K562 (cell line): ENCODE data around the gene ACSF2. TPM values are rescaled to one million over a fixed set of nuclear protein-coding genes. Genes with fewer than 3 reads are reported as not detected.

Source experiments
- ATF1 ChIP-seq, 2 experiments: fragments of 450-650 bp in 1 of 2; IDR thresholded peaks; 2 replicates each; pipeline ENCODE4 v1.6.1; 2016; ENCODE audit warnings: missing compliant biosample characterization in 1 of 2, missing genetic modification characterization in 1 of 2
- CREB1 ChIP-seq, 2 experiments: sonication (generic) in 1 of 2; formaldehyde crosslinking in 1 of 2; IDR thresholded peaks; 2 replicates each; pipeline versions ENCODE4 v1.6.1 to v1.8.0; 2012 to 2022; ENCODE audit warnings: inconsistent platforms in 1 of 2, mild to moderate bottlenecking in 1 of 2, missing genetic modification reagents in 1 of 2, moderate library complexity in 1 of 2
- CTCF ChIP-seq, 3 experiments: IDR thresholded peaks in 2 of 3; conservative IDR thresholded peaks in 1 of 3; 2 replicates each; pipeline ENCODE4 v1.5.1; 2011 to 2012; ENCODE audit warnings: low read length in 3 of 3, mild to moderate bottlenecking in 3 of 3, control low read depth in 2 of 3, improper control_type of control experiment in 1 of 3, inconsistent platforms in 1 of 3, low read depth in 1 of 3, mixed read lengths in 1 of 3, moderate library complexity in 1 of 3; ENCODE audit not compliant: insufficient read depth in 2 of 3
- MLX ChIP-seq, 2 experiments: fragments of 450-650 bp in 1 of 2; sonication (generic) in 1 of 2; formaldehyde crosslinking; conservative IDR thresholded peaks; 2 replicates each; pipeline versions ENCODE4 v1.4.0 to v1.8.1; 2020 to 2022; ENCODE audit warnings: mild to moderate bottlenecking in 1 of 2, missing genetic modification reagents in 1 of 2
- RBM25 ChIP-seq: fragments of 200-400 bp; formaldehyde crosslinking; IDR thresholded peaks from 2 replicates; pipeline ENCODE4 v1.6.1; 2018; ENCODE audit warnings: low read length, low read depth, moderate library complexity; ENCODE audit not compliant: severe bottlenecking
- SMARCC2 ChIP-seq: fragments of 450-650 bp; IDR thresholded peaks from 2 replicates; pipeline ENCODE4 v1.6.1; 2017; ENCODE audit warnings: antibody characterized with exemption, moderate library complexity, mild to moderate bottlenecking, low read depth
- SP1 ChIP-seq: sonication (generic); formaldehyde crosslinking; IDR thresholded peaks from 2 replicates; pipeline ENCODE4 v1.8.1; 2022; ENCODE audit warnings: mild to moderate bottlenecking, missing genetic modification reagents
- SRSF7 ChIP-seq: fragments of 200-400 bp; formaldehyde crosslinking; optimal IDR thresholded peaks from 2 replicates; pipeline ENCODE3; 2017; ENCODE audit warnings: mild to moderate bottlenecking, low read depth, low read length
- TFE3 ChIP-seq: fragments of 450-650 bp; formaldehyde crosslinking; IDR thresholded peaks from 2 replicates; pipeline ENCODE4 v1.4.0; 2020; ENCODE audit warnings: mild to moderate bottlenecking, mixed read lengths
- TOE1 ChIP-seq, 2 experiments: fragments of 450-650 bp in 1 of 2; sonication (generic) in 1 of 2; formaldehyde crosslinking in 1 of 2; IDR thresholded peaks; 2 replicates each; pipeline versions ENCODE4 v1.7.1 to v1.8.0; 2016 to 2022; ENCODE audit warnings: borderline replicate concordance in 2 of 2, mild to moderate bottlenecking in 2 of 2, antibody characterized with exemption in 1 of 2, inconsistent platforms in 1 of 2, low read depth in 1 of 2, missing genetic modification reagents in 1 of 2, moderate library complexity in 1 of 2
- TRIM24 ChIP-seq, 2 experiments: fragments of 450-650 bp; IDR thresholded peaks; 2 replicates each; pipeline ENCODE4 v1.6.1; 2016
- TSC22D4 ChIP-seq: fragments of 450-650 bp; IDR thresholded peaks from 2 replicates; pipeline ENCODE4 v1.6.1; 2016; ENCODE audit warnings: missing genetic modification characterization, missing biosample characterization, control low read depth
- ZNF76 ChIP-seq: fragments of 250-450 bp; sonication (Bioruptor Pico); IDR thresholded peaks from 2 replicates; pipeline ENCODE4 v1.4.0; 2020; ENCODE audit warnings: mild to moderate bottlenecking, moderate library complexity, borderline replicate concordance
- polyA plus RNA-seq, 8 experiments: library from polyadenylated mRNA; depleted of rRNA in 4 of 8; stranded (reverse) in 5 of 8; unstranded in 3 of 8; fragments of >200 nt; fragmentation: Nextera tagmentation in 2 of 8; fragmentation: Illumina TruSeq in 1 of 8; extraction: Ambion mirVana in 2 of 8; extraction: Trizol in 1 of 8; gene quantifications; 2 replicates each; pipeline versions ENCODE4 v1.2.1 to v1.2.3, GENCODE V29; 2011 to 2014; ENCODE audit warnings: inconsistent platforms in 1 of 8, missing spikeins in 1 of 8
- total RNA-seq, 7 experiments: library from RNA; depleted of rRNA in 6 of 7; stranded (reverse); fragments of >200 nt in 6 of 7; fragmentation: Illumina TruSeq in 2 of 7; extraction: Trizol in 2 of 7; gene quantifications; 2 replicates each; pipeline versions ENCODE4 v1.2.1 to v1.2.3, GENCODE V29; 2011 to 2021; ENCODE audit warnings: low replicate concordance in 1 of 7

Gene ACSF2
- total and polyA plus RNA-seq, 9 of the 15 experiments (the other 6 are each of a cell fraction or from before 2014, with no cell fraction given), result 0.89 to 6.1 (median 3.5) TPM

DNA sequence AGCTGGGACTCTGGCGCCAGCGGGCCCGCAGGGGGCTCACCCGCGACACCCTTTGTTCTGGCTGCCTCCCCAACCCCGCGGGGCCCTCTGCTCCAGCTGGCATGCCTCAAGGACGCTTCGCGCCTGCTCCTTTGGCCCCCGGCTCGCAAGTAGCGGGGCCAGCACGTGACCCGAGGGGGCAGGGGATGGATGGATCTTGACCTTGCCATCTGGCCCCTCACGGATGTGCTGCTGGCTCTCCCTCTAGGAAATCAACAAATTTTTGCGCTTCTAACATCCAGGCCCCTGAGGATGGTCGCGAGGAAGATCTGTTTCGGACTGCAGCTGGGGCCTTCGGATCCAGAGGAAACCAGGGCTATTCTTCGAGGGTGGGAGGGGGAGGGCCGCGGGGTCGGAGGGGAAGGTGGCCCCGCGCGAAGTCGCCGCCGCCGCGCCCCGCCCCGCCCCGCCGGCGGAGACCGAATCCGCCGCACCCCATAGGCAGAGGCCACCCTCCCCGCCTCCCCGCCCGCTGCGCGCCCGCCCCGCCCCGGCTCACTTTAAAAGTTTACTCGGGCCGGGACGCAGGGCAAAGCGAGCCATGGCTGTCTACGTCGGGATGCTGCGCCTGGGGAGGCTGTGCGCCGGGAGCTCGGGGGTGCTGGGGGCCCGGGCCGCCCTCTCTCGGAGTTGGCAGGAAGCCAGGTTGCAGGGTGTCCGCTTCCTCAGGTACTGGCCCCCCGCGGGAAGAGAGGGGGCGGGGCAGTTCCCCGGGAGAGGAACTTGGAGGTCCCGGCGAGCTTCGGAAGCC, at the start of gene ACSF2 (continued):
- TF ChIP-seq TFE3 (CRISPR knock-in tag), result peak; percentile 39
- no peak for TF ChIP-seq ZNF76 (CRISPR knock-in tag)
- TF ChIP-seq TOE1 (IDR thresholded peaks at IDR 0.05; ENCODE audit: borderline replicate concordance), result no peak
- no peak for TF ChIP-seq TOE1 (CRISPR knock-in tag; IDR thresholded peaks at IDR 0.05; ENCODE audit: borderline replicate concordance, low read depth)
- no peak for TF ChIP-seq ATF1 (CRISPR knock-in tag; IDR thresholded peaks at IDR 0.05)
- no peak for TF ChIP-seq ATF1 (tag; IDR thresholded peaks at IDR 0.05)
- no peak for TF ChIP-seq TRIM24 (IDR thresholded peaks at IDR 0.05)
- TF ChIP-seq CTCF (IDR thresholded peaks at IDR 0.05 in 2 of 3, conservative IDR thresholded peaks at IDR 0.05 in 1 of 3; ENCODE audit: insufficient read depth in 2 of 3, low read depth in 1 of 3, low read length in 3 of 3), result no peak
- TF ChIP-seq CREB1 (IDR thresholded peaks at IDR 0.05), result no peak; the same call in 1 of the 2 replicates
- 0 out of 2 replicates have a peak, but pooled peaks have one; percentile 0 for TF ChIP-seq CREB1 (CRISPR knock-in tag; IDR thresholded peaks at IDR 0.05)
- no peak for TF ChIP-seq SRSF7
- 0 out of 2 replicates have a peak, but pooled peaks have one; percentile 33 for TF ChIP-seq SP1 (CRISPR knock-in tag)
- no peak for TF ChIP-seq SMARCC2
- TF ChIP-seq MLX (CRISPR knock-in tag; conservative IDR thresholded peaks at IDR 0.05), result no peak
- TF ChIP-seq RBM25, result no peak
- TF ChIP-seq TSC22D4 (tag), result no peak
